Vagina (tissue), 2 donors: ENCODE measurements around the gene KCNH3. TPM values are rescaled to one million over a fixed set of nuclear protein-coding genes. Genes with fewer than 3 reads are reported as not detected.
A peak's percentile ranks its signal among the peaks of the same experiment; 100 is the strongest.
"Not testable (repeated sequence)": the region's sequence is repeated elsewhere in the genome, so short reads cannot be mapped to it uniquely, and the experiment has no call there.

Source experiments
- DNase-seq, 2 donors: peaks; one replicate each; pipeline ENCODE4 v3.0.0-alpha.2; 2017; ENCODE audit errors: extremely low spot score in 2 of 2
- H3K27ac ChIP-seq: fragments of 200-600 bp; sonication (generic); one replicate; pipeline ENCODE4 v1.5.1; 2019
- H3K27me3 ChIP-seq: fragments of 200-600 bp; sonication (generic); one replicate; pipeline ENCODE4 v1.5.1; 2019
- H3K36me3 ChIP-seq, 2 donors: fragments of 200-600 bp; sonication (generic); one replicate each; pipeline ENCODE4 v1.5.1; 2017 to 2019
- H3K4me1 ChIP-seq: fragments of 200-600 bp; sonication (generic); one replicate; pipeline ENCODE4 v1.5.1; 2019
- H3K4me3 ChIP-seq, 2 donors: fragments of 200-600 bp; sonication (generic); 1 replicate in 1 of 2; 2 replicates in 1 of 2; pipeline ENCODE4 v1.5.1; 2016 to 2019
- H3K9me3 ChIP-seq: fragments of 200-600 bp; sonication (generic); one replicate; pipeline ENCODE4 v1.5.1; 2019
- CTCF ChIP-seq, 3 experiments: fragments of 450-650 bp in 2 of 3; fragments of 200-600 bp in 1 of 3; sonication (generic) in 1 of 3; IDR thresholded peaks; one replicate each; pipeline ENCODE4 v1.5.1; 2017 to 2019; ENCODE audit warnings: antibody characterized with exemption in 3 of 3, mild to moderate bottlenecking in 2 of 3, moderate library complexity in 2 of 3
- POLR2A ChIP-seq, 2 donors: fragments of 450-650 bp; IDR thresholded peaks; one replicate each; pipeline ENCODE4 v1.6.1; 2017; ENCODE audit warnings: antibody characterized with exemption in 2 of 2, mild to moderate bottlenecking in 2 of 2, moderate library complexity in 2 of 2
- POLR2AphosphoS5 ChIP-seq, 2 donors: sonication (generic); formaldehyde crosslinking; IDR thresholded peaks; one replicate each; pipeline ENCODE4 v1.9.0; 2017; ENCODE audit warnings: antibody characterized with exemption in 2 of 2, mild to moderate bottlenecking in 2 of 2, low read depth in 1 of 2; ENCODE audit not compliant: insufficient read depth in 1 of 2
- intact Hi-C: fragments of 100-400 bp; cut with DNase I; formaldehyde crosslinking; loops from one replicate; pipeline ENCODE4 v1.15.1; 2023
- total RNA-seq: library from RNA; depleted of rRNA; stranded (reverse); fragments of >200 nt; gene quantifications from one replicate; pipeline ENCODE4 v1.2.3, GENCODE V29; 2016

Gene KCNH3
- total RNA-seq, 1 donor from 2014 or later: not detected

GRCh38 chr12:49527361-49528130, 11.3 kb upstream of the KCNH3 start:
- Histone ChIP-seq H3K9me3 (no peaks in the 10 kb centered on the region), H3K27me3 (no peaks in the 10 kb centered on the region), H3K27ac (no peak overlapping the region), H3K4me1 (no peaks in the 10 kb centered on the region), H3K4me3 (no peak overlapping the region), H3K36me3 (peaks cover 0 to 37% of the 10 kb centered on the region in 2 donors)
- intact Hi-C loops: no loop called here
- no peak for TF ChIP-seq POLR2A (IDR thresholded peaks at IDR 0.05)
- TF ChIP-seq CTCF (IDR thresholded peaks at IDR 0.05): no peak
- TF ChIP-seq POLR2AphosphoS5 (IDR thresholded peaks at IDR 0.05; ENCODE audit: insufficient read depth in 1 of 2, low read depth in 1 of 2): no peak
- DNase-seq: peak in 1 of 2 donors; percentile 47

- peaks cover 0 to 30% of the 10 kb centered on the region in 2 donors for H3K36me3 ChIP-seq
- peak in 1 of 2 donors; percentile 65 for DNase-seq
- H3K4me1 ChIP-seq: no peaks in the 10 kb centered on the region
- no peak for TF ChIP-seq POLR2A (IDR thresholded peaks at IDR 0.05)
- TF ChIP-seq POLR2AphosphoS5 (IDR thresholded peaks at IDR 0.05; ENCODE audit: insufficient read depth in 1 of 2, low read depth in 1 of 2): no peak
- TF ChIP-seq CTCF (IDR thresholded peaks at IDR 0.05): no peak
- H3K4me3 ChIP-seq: no peak overlapping the region
- no peak overlapping the region for H3K27ac ChIP-seq
- intact Hi-C loops: no loop called here
- H3K27me3 ChIP-seq: no peaks in the 10 kb centered on the region
- H3K9me3 ChIP-seq: no peaks in the 10 kb centered on the region
Observed at GRCh38 chr12:49529414-49529813, 9.4 kb upstream of the KCNH3 start.

- Histone ChIP-seq H3K27me3 (no peaks in the 10 kb centered on the region), H3K9me3 (no peaks in the 10 kb centered on the region), H3K36me3 (peaks cover 0 to 8% of the 10 kb centered on the region in 2 donors), H3K27ac (no peak overlapping the region), H3K4me3 (no peak overlapping the region), H3K4me1 (no peaks in the 10 kb centered on the region)
- TF ChIP-seq CTCF (IDR thresholded peaks at IDR 0.05): no peak
- no peak for TF ChIP-seq POLR2AphosphoS5 (IDR thresholded peaks at IDR 0.05; ENCODE audit: insufficient read depth in 1 of 2, low read depth in 1 of 2)
- no peak for TF ChIP-seq POLR2A (IDR thresholded peaks at IDR 0.05)
- intact Hi-C loops: no loop called here
- DNase-seq: no peak
Observed at GRCh38 chr12:49531745-49532144, 7.1 kb upstream of the KCNH3 start.

GRCh38 chr12:49533331-49533730, 5.5 kb upstream of the KCNH3 start:
- TF ChIP-seq POLR2AphosphoS5 (IDR thresholded peaks at IDR 0.05; ENCODE audit: insufficient read depth in 1 of 2, low read depth in 1 of 2) (no peak), POLR2A (IDR thresholded peaks at IDR 0.05) (no peak), CTCF (IDR thresholded peaks at IDR 0.05) (no peak)
- DNase-seq: no peak

GRCh38 chr12:49534122-49534521, 4.7 kb upstream of the KCNH3 start:
- H3K9me3 ChIP-seq, intact Hi-C loops, H3K4me3 ChIP-seq, H3K36me3 ChIP-seq, H3K27me3 ChIP-seq, DNase-seq, H3K27ac ChIP-seq: not testable (repeated sequence)
- peaks cover 15% of the 10 kb centered on the region for H3K4me1 ChIP-seq

More at GRCh38 chr12:49533331-49533730, 5.5 kb upstream of the KCNH3 start:
- intact Hi-C loops: no loop called here
- peaks cover 10% of the 10 kb centered on the region for H3K4me1 ChIP-seq
- no peak overlapping the region for H3K4me3 ChIP-seq
- no peaks in the 10 kb centered on the region for H3K36me3 ChIP-seq
- H3K9me3 ChIP-seq: no peaks in the 10 kb centered on the region
- H3K27ac ChIP-seq: no peak overlapping the region
- H3K27me3 ChIP-seq: no peaks in the 10 kb centered on the region
